HG02759 (cell line): ENCODE results near the gene SEMA3B.

Experiments used
- ATAC-seq: cut with Tn5 transposase; IDR thresholded peaks from one replicate; pipeline ENCODE4 v1.9.1; 2021; ENCODE audit warnings: mild to moderate bottlenecking, moderate library complexity; ENCODE audit not compliant: unreplicated experiment

The SEMA3B gene

GRCh38 chr3:50292159-50293078, 23.5 kb downstream of the SEMA3B start, which contains the start of gene IFRD2:
IFRD2 (minus strand) TSS chr3:50292429; CDS start chr3:50292274, 155 bp downstream.
- ATAC-seq = peak; percentile 94

GRCh38 chr3:50293079-50293801, 24.3 kb downstream of the SEMA3B start:
- ATAC-seq = no peak

- no peak for ATAC-seq
Measured at GRCh38 chr3:50294089-50294488, 25.1 kb downstream of the SEMA3B start.

- ATAC-seq = no peak
Measured at GRCh38 chr3:50294492-50295403, 25.8 kb downstream of the SEMA3B start.

GRCh38 chr3:50295553-50296431, 26.8 kb downstream of the SEMA3B start:
- no peak for ATAC-seq

- ATAC-seq = no peak
Measured at GRCh38 chr3:50296721-50297383, 27.9 kb downstream of the SEMA3B start.

GRCh38 chr3:50297384-50297775, 28.4 kb downstream of the SEMA3B start:
- no peak for ATAC-seq

- no peak for ATAC-seq
Measured at GRCh38 chr3:50297896-50298725, 29.2 kb downstream of the SEMA3B start.

- peak; percentile 88 for ATAC-seq
Measured at GRCh38 chr3:50298836-50299637, 30.1 kb downstream of the SEMA3B start, which contains the start of the genes HYAL3 and NAA80. HYAL3 (minus strand) TSS chr3:50299405; CDS start chr3:50295602, 3,803 bp downstream. NAA80 (minus strand) TSS chr3:50299405; CDS start chr3:50297463, 1,942 bp downstream.

GRCh38 chr3:50299638-50299928, 30.6 kb downstream of the SEMA3B start:
- ATAC-seq = no peak

- ATAC-seq = no peak
Measured at GRCh38 chr3:50299929-50300680, 31.2 kb downstream of the SEMA3B start.

GRCh38 chr3:50300681-50301254, 31.8 kb downstream of the SEMA3B start:
- ATAC-seq = no peak

- ATAC-seq = no peak
Measured at GRCh38 chr3:50302095-50303012, 33.4 kb downstream of the SEMA3B start.

GRCh38 chr3:50303013-50303815, 34.3 kb downstream of the SEMA3B start, which contains the start of gene HYAL1:
HYAL1 (minus strand) TSS chr3:50303574; CDS start chr3:50302956, 618 bp downstream.
- ATAC-seq = no peak

GRCh38 chr3:50304601-50305000, 35.7 kb downstream of the SEMA3B start:
- ATAC-seq = no peak
